Endothelial cell (in vitro differentiated cells): Measurements from ENCODE around the gene HSD17B2. TPM values are rescaled to one million over a fixed set of nuclear protein-coding genes. Genes with fewer than 3 reads are reported as not detected.
"Not testable (repeated sequence)": the region's sequence is repeated elsewhere in the genome, so short reads cannot be mapped to it uniquely, and the experiment has no call there.

ENCODE experiments used
- DNase-seq: peaks from one replicate; pipeline ENCODE4 v3.0.0; 2021; ENCODE audit warnings: low spot score
- H3K27ac Mint-ChIP-seq: one replicate; pipeline ENCODE4 v1.8.0; 2021; ENCODE audit warnings: mixed read lengths, inconsistent platforms; ENCODE audit not compliant: unreplicated experiment
- H3K27me3 Mint-ChIP-seq: one replicate; pipeline ENCODE4 v1.8.0; 2021; ENCODE audit warnings: mild to moderate bottlenecking, moderate library complexity, mixed read lengths, inconsistent platforms; ENCODE audit not compliant: unreplicated experiment
- H3K36me3 Mint-ChIP-seq: one replicate; pipeline ENCODE4 v1.8.0; 2021; ENCODE audit warnings: mild to moderate bottlenecking, low read depth, mixed read lengths, inconsistent platforms; ENCODE audit not compliant: unreplicated experiment
- H3K4me1 Mint-ChIP-seq: one replicate; pipeline ENCODE4 v1.8.0; 2021; ENCODE audit warnings: mild to moderate bottlenecking, mixed read lengths, inconsistent platforms; ENCODE audit not compliant: unreplicated experiment
- H3K4me3 Mint-ChIP-seq: one replicate; pipeline ENCODE4 v1.8.0; 2021; ENCODE audit warnings: mild to moderate bottlenecking, mixed read lengths, inconsistent platforms; ENCODE audit not compliant: unreplicated experiment
- H3K9me3 Mint-ChIP-seq: one replicate; pipeline ENCODE4 v1.8.0; 2021; ENCODE audit warnings: mixed read lengths, inconsistent platforms; ENCODE audit not compliant: unreplicated experiment
- CTCF ChIP-seq: fragments of 200-600 bp; sonication (generic); IDR thresholded peaks from one replicate; pipeline ENCODE4 v1.5.0; 2021; ENCODE audit warnings: antibody characterized with exemption; ENCODE audit not compliant: unreplicated experiment
- total RNA-seq: library from RNA; stranded (reverse); fragmentation: NEBNext Ultra II Directional; extraction: Animal tissue kit (Norgen Biotek cat#: 25700); gene quantifications from one replicate; pipeline ENCODE4 v1.2.1, GENCODE V29; 2021; ENCODE audit not compliant: unreplicated experiment

Gene HSD17B2
- total RNA-seq, 1 donor from 2014 or later: not detected

- no peaks in the 10 kb centered on the region for H3K9me3 Mint-ChIP-seq
- H3K27ac Mint-ChIP-seq: no peak overlapping the region
- H3K4me3 Mint-ChIP-seq: no peak overlapping the region
- TF ChIP-seq CTCF: no peak
- no peak for DNase-seq
- no peaks in the 10 kb centered on the region for H3K27me3 Mint-ChIP-seq
- H3K36me3 Mint-ChIP-seq: no peaks in the 10 kb centered on the region
- peaks cover 17% of the 10 kb centered on the region for H3K4me1 Mint-ChIP-seq
Measured at GRCh38 chr16:82136956-82137821, 102.1 kb downstream of the HSD17B2 start.

GRCh38 chr16:82137822-82138167, 102.7 kb downstream of the HSD17B2 start:
- Mint-ChIP-seq H3K27ac (no peak overlapping the region), H3K4me1 (peaks cover 17% of the 10 kb centered on the region), H3K9me3 (no peaks in the 10 kb centered on the region), H3K27me3 (no peaks in the 10 kb centered on the region), H3K36me3 (no peaks in the 10 kb centered on the region), H3K4me3 (no peak overlapping the region)
- DNase-seq: no peak
- TF ChIP-seq CTCF: no peak

- H3K27ac Mint-ChIP-seq: no peak overlapping the region
- H3K4me1 Mint-ChIP-seq: peaks cover 16% of the 10 kb centered on the region
- peak overlapping the region; percentile 59 for H3K4me3 Mint-ChIP-seq
- no peaks in the 10 kb centered on the region for H3K36me3 Mint-ChIP-seq
- H3K9me3 Mint-ChIP-seq: no peaks in the 10 kb centered on the region
- no peak for DNase-seq
- no peaks in the 10 kb centered on the region for H3K27me3 Mint-ChIP-seq
- no peak for TF ChIP-seq CTCF
Measured at GRCh38 chr16:82138478-82139285, 103.6 kb downstream of the HSD17B2 start.

- H3K9me3 Mint-ChIP-seq, H3K27me3 Mint-ChIP-seq, DNase-seq, H3K36me3 Mint-ChIP-seq, H3K27ac Mint-ChIP-seq: not testable (repeated sequence)
- peaks cover 13% of the 10 kb centered on the region for H3K4me1 Mint-ChIP-seq
- peak overlapping the region; percentile 59 for H3K4me3 Mint-ChIP-seq
Measured at GRCh38 chr16:82139286-82139571, 104.2 kb downstream of the HSD17B2 start.

- no peak overlapping the region for H3K4me3 Mint-ChIP-seq
- H3K9me3 Mint-ChIP-seq: no peaks in the 10 kb centered on the region
- no peak for TF ChIP-seq CTCF
- DNase-seq: no peak
- H3K36me3 Mint-ChIP-seq: peaks cover 24% of the 10 kb centered on the region
- peaks cover 2% of the 10 kb centered on the region for H3K27me3 Mint-ChIP-seq
- peaks cover 13% of the 10 kb centered on the region for H3K4me1 Mint-ChIP-seq
- peak overlapping the region; percentile 74 for H3K27ac Mint-ChIP-seq
Measured at GRCh38 chr16:82146556-82146955, 111.5 kb downstream of the HSD17B2 start.
